ENCODE results near the gene FOXO6.

The FOXO6 gene

GRCh38 chr1:41428738-41429640 lies 67.8 kb downstream of the FOXO6 start:
- DNase-seq: no peak

DNA sequence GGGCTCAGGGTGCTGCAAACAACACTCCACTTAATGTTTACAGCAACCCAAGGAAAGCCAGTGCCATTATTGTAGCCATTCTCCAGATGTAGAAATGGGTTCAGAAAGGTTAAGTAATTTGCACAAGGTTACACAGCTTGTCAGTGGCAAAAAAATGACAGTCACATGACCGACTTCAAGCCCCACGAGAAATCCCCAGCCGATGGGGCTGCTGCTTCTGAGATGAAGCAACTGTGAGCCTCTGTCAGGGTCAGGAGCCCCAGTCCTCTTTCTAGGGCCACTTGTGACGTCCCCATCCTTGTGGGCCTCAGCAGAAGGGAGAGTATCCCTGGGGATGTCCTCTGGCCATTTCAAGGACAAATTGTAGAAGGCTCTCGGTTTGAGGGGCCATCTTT lies 68.4 kb downstream of the FOXO6 start:
- DNase-seq: no peak

- no peak for DNase-seq
These were observed 68.8 kb downstream of the FOXO6 start for GRCh38 chr1:41430069-41430468.

GRCh38 chr1:41430582-41430981 lies 69.3 kb downstream of the FOXO6 start:
- DNase-seq: no peak

DNA sequence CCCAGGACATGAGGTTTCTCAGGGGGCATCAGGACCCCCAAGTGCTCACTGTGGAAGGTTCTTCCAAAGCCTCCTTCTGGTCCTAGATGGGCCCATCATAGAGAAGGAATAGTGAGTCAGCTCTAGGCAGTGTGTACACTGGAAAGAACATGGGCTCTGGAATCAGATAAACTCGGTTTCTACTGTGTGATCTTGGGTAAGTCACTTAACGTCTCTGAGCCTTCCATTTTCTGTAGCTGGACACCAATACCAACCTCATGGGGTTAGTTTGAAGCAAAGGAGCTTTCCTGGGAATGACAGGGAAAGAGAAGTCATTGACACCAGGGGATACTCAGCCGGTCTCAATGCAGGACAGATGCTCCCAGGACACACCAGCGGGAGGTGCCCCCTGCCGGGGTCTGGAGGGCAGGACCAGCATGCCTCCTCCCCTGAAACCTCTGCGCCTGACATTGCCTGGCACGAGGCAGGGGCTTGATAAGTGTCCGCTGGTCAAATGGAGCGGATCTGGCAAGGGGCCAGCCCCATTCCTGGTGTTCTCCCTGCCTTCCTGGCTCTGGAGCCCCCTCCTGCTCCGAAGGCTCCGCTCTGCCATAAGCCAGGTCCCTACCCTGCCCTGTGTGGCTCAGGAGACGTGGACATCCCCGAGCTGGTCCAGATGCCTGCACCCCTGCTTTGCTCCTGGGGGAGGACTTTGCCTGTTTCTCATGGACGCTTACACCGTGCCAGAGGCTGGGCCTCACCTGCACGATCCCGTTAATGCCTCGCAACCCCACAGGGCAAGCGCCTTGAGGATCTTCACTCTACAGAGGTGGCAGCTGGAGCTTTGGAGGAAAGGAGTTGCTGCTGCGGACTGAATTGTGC lies 70.5 kb downstream of the FOXO6 start:
- DNase-seq: no peak
